Nephron progenitor cell (in vitro differentiated cells): ENCODE results near the gene TAS2R41.

Source experiments
- DNase-seq: peaks from one replicate; pipeline ENCODE4 v3.0.0; 2021
- H3K27ac Mint-ChIP-seq: 2 replicates; pipeline ENCODE4 v1.8.0; 2021; ENCODE audit warnings: mild to moderate bottlenecking, moderate library complexity, mixed read lengths
- H3K27me3 Mint-ChIP-seq: 2 replicates; pipeline ENCODE4 v1.8.0; 2021; ENCODE audit warnings: mild to moderate bottlenecking, low read depth, mixed read lengths; ENCODE audit not compliant: poor library complexity
- H3K36me3 Mint-ChIP-seq: 2 replicates; pipeline ENCODE4 v1.8.0; 2021; ENCODE audit warnings: low read depth, mixed read lengths
- H3K4me1 Mint-ChIP-seq: 2 replicates; pipeline ENCODE4 v1.8.0; 2021; ENCODE audit warnings: mixed read lengths
- H3K4me3 Mint-ChIP-seq: 2 replicates; pipeline ENCODE4 v1.8.0; 2021; ENCODE audit warnings: mild to moderate bottlenecking, moderate library complexity, mixed read lengths
- H3K9me3 Mint-ChIP-seq: 2 replicates; pipeline ENCODE4 v1.8.0; 2021; ENCODE audit warnings: mild to moderate bottlenecking, moderate library complexity, mixed read lengths
- CTCF ChIP-seq: fragments of 200-600 bp; sonication (generic); IDR thresholded peaks from 2 replicates; pipeline ENCODE4 v1.5.0; 2021; ENCODE audit warnings: antibody characterized with exemption

Gene TAS2R41

GRCh38 chr7:143492799-143493739 lies 15.4 kb downstream of the TAS2R41 start:
- H3K27ac Mint-ChIP-seq: no peak overlapping the region
- H3K27me3 Mint-ChIP-seq: peaks cover 6% of the 10 kb centered on the region
- H3K4me3 Mint-ChIP-seq: no peak overlapping the region
- no peak for TF ChIP-seq CTCF
- no peaks in the 10 kb centered on the region for H3K4me1 Mint-ChIP-seq
- H3K9me3 Mint-ChIP-seq: no peaks in the 10 kb centered on the region
- no peaks in the 10 kb centered on the region for H3K36me3 Mint-ChIP-seq
- no peak for DNase-seq

GRCh38 chr7:143493751-143494150 lies 16.1 kb downstream of the TAS2R41 start:
- Mint-ChIP-seq H3K4me1 (no peaks in the 10 kb centered on the region), H3K4me3 (no peak overlapping the region), H3K27ac (no peak overlapping the region), H3K27me3 (peaks cover 3% of the 10 kb centered on the region), H3K36me3 (no peaks in the 10 kb centered on the region), H3K9me3 (no peaks in the 10 kb centered on the region)
- DNase-seq: no peak
- no peak for TF ChIP-seq CTCF

GRCh38 chr7:143494622-143495021 lies 16.9 kb downstream of the TAS2R41 start:
- Mint-ChIP-seq H3K27me3 (peaks cover 3% of the 10 kb centered on the region), H3K27ac (no peak overlapping the region), H3K36me3 (no peaks in the 10 kb centered on the region), H3K9me3 (no peaks in the 10 kb centered on the region), H3K4me1 (no peaks in the 10 kb centered on the region), H3K4me3 (no peak overlapping the region)
- DNase-seq: no peak
- TF ChIP-seq CTCF: no peak

- no peak for DNase-seq
- Mint-ChIP-seq H3K27me3 (peaks cover 8% of the 10 kb centered on the region), H3K27ac (no peak overlapping the region), H3K36me3 (no peaks in the 10 kb centered on the region), H3K9me3 (no peaks in the 10 kb centered on the region), H3K4me1 (no peaks in the 10 kb centered on the region), H3K4me3 (no peak overlapping the region)
- TF ChIP-seq CTCF: no peak
Observed at GRCh38 chr7:143495851-143496250, 18.2 kb downstream of the TAS2R41 start.

- DNase-seq: no peak
- Mint-ChIP-seq H3K4me1 (no peaks in the 10 kb centered on the region), H3K4me3 (no peak overlapping the region), H3K9me3 (no peaks in the 10 kb centered on the region), H3K27me3 (peaks cover 8% of the 10 kb centered on the region), H3K27ac (no peak overlapping the region), H3K36me3 (no peaks in the 10 kb centered on the region)
- no peak for TF ChIP-seq CTCF
Observed at GRCh38 chr7:143496263-143496662, 18.6 kb downstream of the TAS2R41 start.
